Hepatocyte (in vitro differentiated cells): ENCODE measurements around the gene CCL16. TPM values are rescaled to one million over a fixed set of nuclear protein-coding genes. Genes with fewer than 3 reads are reported as not detected.

ENCODE experiments used
- DNase-seq: peaks from one replicate; pipeline ENCODE4 v3.0.0-alpha.2; 2016; ENCODE audit warnings: low spot score
- H2AFZ ChIP-seq: fragments of 200-600 bp; sonication (generic); 2 replicates; pipeline ENCODE4 v1.6.0; 2016; ENCODE audit warnings: antibody characterized with exemption, mild to moderate bottlenecking
- H3K27ac ChIP-seq: fragments of 200-600 bp; sonication (generic); 2 replicates; pipeline ENCODE4 v1.5.1; 2016; ENCODE audit warnings: mild to moderate bottlenecking
- H3K27me3 ChIP-seq: fragments of 200-600 bp; sonication (generic); 2 replicates; pipeline ENCODE4 v1.6.1; 2016
- H3K36me3 ChIP-seq: fragments of 200-600 bp; sonication (generic); replicated peaks from 2 replicates; pipeline ENCODE4 v1.5.1; 2016; ENCODE audit warnings: low read depth; ENCODE audit not compliant: insufficient read depth
- H3K4me1 ChIP-seq: fragments of 200-600 bp; sonication (generic); 2 replicates; pipeline ENCODE4 v1.5.1; 2016; ENCODE audit warnings: mild to moderate bottlenecking, moderate library complexity; ENCODE audit not compliant: insufficient read depth
- H3K4me2 ChIP-seq: fragments of 200-600 bp; sonication (generic); 2 replicates; pipeline ENCODE4 v1.6.0; 2016
- H3K4me3 ChIP-seq: fragments of 200-600 bp; sonication (generic); 2 replicates; pipeline ENCODE4 v1.5.1; 2016; ENCODE audit warnings: mild to moderate bottlenecking
- H3K79me2 ChIP-seq: fragments of 200-600 bp; sonication (generic); 2 replicates; pipeline ENCODE4 v1.6.0; 2017; ENCODE audit warnings: mild to moderate bottlenecking
- H3K9me2 ChIP-seq: fragments of 200-600 bp; sonication (generic); replicated peaks from 2 replicates; pipeline ENCODE4 v1.6.0; 2017; ENCODE audit warnings: mild to moderate bottlenecking; ENCODE audit not compliant: insufficient read depth
- H3K9me3 ChIP-seq: fragments of 200-600 bp; sonication (generic); 2 replicates; pipeline ENCODE4 v1.5.1; 2016; ENCODE audit warnings: low read depth, mild to moderate bottlenecking
- H4K20me1 ChIP-seq: fragments of 200-600 bp; sonication (generic); 2 replicates; pipeline ENCODE4 v1.6.0; 2016; ENCODE audit warnings: mild to moderate bottlenecking; ENCODE audit not compliant: insufficient read depth, poor library complexity, severe bottlenecking
- CTCF ChIP-seq: fragments of 200-600 bp; sonication (generic); IDR thresholded peaks from 2 replicates; pipeline ENCODE4 v1.5.1; 2016; ENCODE audit warnings: antibody characterized with exemption, mild to moderate bottlenecking; ENCODE audit not compliant: poor library complexity
- EZH2 ChIP-seq: fragments of 200-600 bp; sonication (generic); IDR thresholded peaks from 2 replicates; pipeline ENCODE4 v1.6.1; 2016; ENCODE audit warnings: antibody characterized with exemption, mild to moderate bottlenecking, borderline replicate concordance
- EZH2phosphoT487 ChIP-seq: fragments of 200-600 bp; sonication (generic); IDR thresholded peaks from one replicate; pipeline ENCODE4 v1.6.1; 2018; ENCODE audit warnings: antibody characterized with exemption, mild to moderate bottlenecking, low read depth, moderate library complexity; ENCODE audit not compliant: unreplicated experiment, severe bottlenecking
- polyA plus RNA-seq: library from polyadenylated mRNA; unstranded; fragments of >200 nt; fragmentation: Nextera tagmentation; extraction: Ambion mirVana; gene quantifications from 2 replicates; pipeline ENCODE4 v1.2.1, GENCODE V29; 2016
- total RNA-seq: library from RNA; depleted of rRNA; stranded (reverse); fragments of >200 nt; gene quantifications from 2 replicates; pipeline ENCODE4 v1.2.3, GENCODE V29; 2014

Gene CCL16
- total and polyA plus RNA-seq, 2 experiments from 2014 or later = not detected

GRCh38 chr17:35927714-35928113, 53.6 kb downstream of the CCL16 start:
- H3K27me3 ChIP-seq = no peaks in the 10 kb centered on the region
- H4K20me1 ChIP-seq = no peaks in the 10 kb centered on the region
- TF ChIP-seq EZH2phosphoT487 (no peak), CTCF (no peak), EZH2 (no peak)
- no peak overlapping the region for H2AFZ ChIP-seq
- H3K4me3 ChIP-seq = no peak overlapping the region
- no peaks in the 10 kb centered on the region for H3K9me2 ChIP-seq
- DNase-seq = no peak
- H3K9me3 ChIP-seq = no peaks in the 10 kb centered on the region
- H3K36me3 ChIP-seq = no peaks in the 10 kb centered on the region
- H3K4me2 ChIP-seq = no peak overlapping the region
- no peak overlapping the region for H3K27ac ChIP-seq
- no peaks in the 10 kb centered on the region for H3K4me1 ChIP-seq
- no peaks in the 10 kb centered on the region for H3K79me2 ChIP-seq

Other genes starting within 250 kb of the CCL16 start
- gene RASL10B, start 249.9 kb downstream of the CCL16 start, total RNA-seq = 7.4 and 7.6 TPM in 2 replicates
- 7.1 and 8.4 TPM in 2 replicates for gene RASL10B, start 249.9 kb downstream of the CCL16 start, polyA plus RNA-seq
- gene GAS2L2, start 228.3 kb downstream of the CCL16 start, total RNA-seq = not detected in 2 replicates
- not detected in 2 replicates for gene GAS2L2, start 228.3 kb downstream of the CCL16 start, polyA plus RNA-seq
- not detected in 2 replicates for gene C17orf50, start 220.6 kb downstream of the CCL16 start, total RNA-seq
- gene C17orf50, start 220.6 kb downstream of the CCL16 start, polyA plus RNA-seq = not detected in 2 replicates
- gene MMP28, start 185.9 kb downstream of the CCL16 start, total RNA-seq = 11.2 and 18.0 TPM in 2 replicates
- 10.8 and 12.0 TPM in 2 replicates for gene MMP28, start 185.9 kb downstream of the CCL16 start, polyA plus RNA-seq
- 36.1 and 48.2 TPM in 2 replicates for gene TAF15, start 172.0 kb downstream of the CCL16 start, total RNA-seq
- gene TAF15, start 172.0 kb downstream of the CCL16 start, polyA plus RNA-seq = 14.8 and 15.7 TPM in 2 replicates
- not detected in 2 replicates for gene HEATR9, start 112.6 kb downstream of the CCL16 start, total RNA-seq
- gene HEATR9, start 112.6 kb downstream of the CCL16 start, polyA plus RNA-seq = not detected in 2 replicates
- gene CCL5, start 101.1 kb downstream of the CCL16 start, total RNA-seq = 0.72 and 1.4 TPM in 2 replicates
- gene CCL5, start 101.1 kb downstream of the CCL16 start, polyA plus RNA-seq = 0.54 and 1.1 TPM in 2 replicates
- gene RDM1, start 50.7 kb downstream of the CCL16 start, total RNA-seq = 0.80 and 0.87 TPM in 2 replicates
- 2.1 TPM in 1 of 2 replicates, not detected in the other for gene RDM1, start 50.7 kb downstream of the CCL16 start, polyA plus RNA-seq
- gene LYZL6, start 37.8 kb downstream of the CCL16 start, total RNA-seq = not detected in 2 replicates
- gene LYZL6, start 37.8 kb downstream of the CCL16 start, polyA plus RNA-seq = not detected in 2 replicates
- 0.27 and 1.5 TPM in 2 replicates for gene CCL14, start 5.2 kb upstream of the CCL16 start, total RNA-seq
- gene CCL14, start 5.2 kb upstream of the CCL16 start, polyA plus RNA-seq = 0.56 and 1.7 TPM in 2 replicates
- gene CCL15, start 20.1 kb upstream of the CCL16 start, total RNA-seq = 32.0 and 40.1 TPM in 2 replicates
- gene CCL15, start 20.1 kb upstream of the CCL16 start, polyA plus RNA-seq = 39.0 and 42.2 TPM in 2 replicates
- gene CCL23, start 36.5 kb upstream of the CCL16 start, total RNA-seq = not detected in 2 replicates
- not detected in 2 replicates for gene CCL23, start 36.5 kb upstream of the CCL16 start, polyA plus RNA-seq
- 1.5 and 3.6 TPM in 2 replicates for gene CCL18, start 82.8 kb upstream of the CCL16 start, total RNA-seq
- gene CCL18, start 82.8 kb upstream of the CCL16 start, polyA plus RNA-seq = 10.2 and 17.6 TPM in 2 replicates
- gene CCL3, start 108.6 kb upstream of the CCL16 start, total RNA-seq = 9.2 and 12.7 TPM in 2 replicates
- 17.0 and 22.2 TPM in 2 replicates for gene CCL3, start 108.6 kb upstream of the CCL16 start, polyA plus RNA-seq
- gene CCL4, start 122.3 kb upstream of the CCL16 start, total RNA-seq = 1.8 and 5.8 TPM in 2 replicates
- 9.4 and 21.1 TPM in 2 replicates for gene CCL4, start 122.3 kb upstream of the CCL16 start, polyA plus RNA-seq
- gene TBC1D3B, start 195.1 kb upstream of the CCL16 start, total RNA-seq = 2.0 TPM in 1 of 2 replicates, not detected in the other
- gene TBC1D3B, start 195.1 kb upstream of the CCL16 start, polyA plus RNA-seq = 4.7 and 7.8 TPM in 2 replicates
- gene CCL3L1, start 215.3 kb upstream of the CCL16 start, total RNA-seq = 4.6 and 5.7 TPM in 2 replicates
- gene CCL3L1, start 215.3 kb upstream of the CCL16 start, polyA plus RNA-seq = 7.1 and 9.6 TPM in 2 replicates
- 12.2 and 12.8 TPM in 2 replicates for gene CCL4L2, start 229.6 kb upstream of the CCL16 start, total RNA-seq
- 20.8 and 78.8 TPM in 2 replicates for gene CCL4L2, start 229.6 kb upstream of the CCL16 start, polyA plus RNA-seq